Fibroblast of the conjunctiva (primary cell): Measurements from ENCODE around the gene ADSS1.
A peak's percentile ranks its signal among the peaks of the same experiment; 100 is the strongest.

Experiments used
- DNase-seq: peaks from one replicate; pipeline ENCODE4 v3.0.0-alpha.2; 2010; ENCODE audit warnings: low read depth

The ADSS1 gene

DNA sequence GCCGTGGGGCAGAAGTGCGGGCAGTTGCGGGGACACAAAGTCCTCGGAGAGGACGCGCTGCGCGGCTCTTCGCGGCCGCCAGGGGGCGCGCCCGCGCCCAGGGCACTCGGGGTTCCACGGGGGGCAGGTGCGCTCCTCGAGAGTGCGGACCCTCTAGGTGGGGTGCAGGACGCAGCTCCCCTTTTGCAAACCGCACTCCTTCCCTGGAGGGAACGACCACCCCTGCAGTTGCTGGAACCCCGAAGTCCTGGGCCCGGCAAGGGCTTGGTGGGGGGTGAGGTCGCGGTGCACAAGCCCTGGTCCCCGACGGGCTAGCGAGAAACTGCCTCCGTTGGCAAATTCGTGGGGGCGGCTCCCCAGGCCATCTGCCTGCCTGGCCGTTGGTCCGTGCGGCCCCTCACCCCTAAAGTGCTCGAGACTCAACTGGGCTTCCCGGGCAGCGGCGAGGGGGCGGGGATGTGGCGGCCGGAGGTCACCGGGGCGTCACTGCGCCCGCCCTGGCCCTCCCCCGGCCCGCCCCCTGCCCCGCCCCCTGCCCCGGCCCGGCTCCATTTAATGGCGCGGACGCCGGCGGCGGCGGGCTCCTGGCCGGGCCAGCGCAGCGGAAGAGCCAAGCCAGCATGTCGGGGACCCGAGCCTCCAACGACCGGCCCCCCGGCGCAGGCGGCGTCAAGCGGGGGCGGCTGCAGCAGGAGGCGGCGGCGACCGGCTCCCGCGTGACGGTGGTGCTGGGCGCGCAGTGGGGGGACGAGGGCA is at the start of gene ADSS1:
Gene ADSS1 (plus strand): TSS at position 579 of the 756 bp plus-strand sequence. CDS start 42 bp downstream, at position 621.
- no peak for DNase-seq

DNA sequence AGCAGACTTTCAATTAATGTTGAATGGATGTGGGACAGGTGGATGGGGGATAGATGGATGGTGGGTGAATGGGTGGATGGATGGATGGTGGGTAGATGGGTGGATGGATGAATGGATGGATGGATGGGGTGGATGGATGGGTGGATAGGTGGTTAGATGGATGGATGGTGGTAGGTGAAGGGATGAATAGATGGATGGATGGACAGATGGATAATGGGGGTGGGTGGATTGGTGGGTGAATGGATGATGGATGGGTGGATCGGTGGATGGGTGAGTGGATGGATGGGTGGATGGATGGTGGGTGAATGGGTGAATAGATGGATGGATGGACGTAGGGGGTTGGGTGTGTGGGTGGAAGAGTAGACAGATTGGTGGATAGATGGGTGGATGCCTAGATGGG is 48.6 kb upstream of the ADSS1 start:
- no peak for DNase-seq

DNA sequence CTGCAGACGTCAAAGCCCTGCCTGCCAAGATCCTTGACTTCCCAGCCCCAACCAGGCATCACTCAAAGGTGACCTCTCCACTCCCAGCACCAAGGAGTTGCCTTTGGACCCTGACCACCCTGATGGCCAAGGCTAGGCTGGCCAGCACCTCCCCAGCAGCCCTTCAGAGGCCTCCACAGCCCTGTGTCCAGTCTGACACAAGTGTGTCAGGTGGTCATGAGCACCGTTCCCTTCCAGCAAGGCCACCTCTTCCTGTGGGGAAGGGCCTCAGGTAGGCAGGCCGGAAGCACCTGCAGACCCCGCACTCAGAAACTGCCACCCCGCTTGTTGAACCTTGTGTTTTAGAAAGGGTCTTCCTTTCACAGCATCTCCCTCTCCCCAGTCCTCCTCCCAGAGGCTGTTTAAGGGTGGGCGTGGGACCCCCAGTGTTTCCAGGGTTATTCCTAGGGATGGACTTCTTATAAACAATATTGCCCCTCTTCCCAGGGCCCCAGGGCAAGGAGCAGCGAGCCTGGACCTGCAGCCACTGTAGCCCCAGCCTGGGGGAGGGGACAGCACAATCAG is 47.8 kb upstream of the ADSS1 start:
- no peak for DNase-seq

DNA sequence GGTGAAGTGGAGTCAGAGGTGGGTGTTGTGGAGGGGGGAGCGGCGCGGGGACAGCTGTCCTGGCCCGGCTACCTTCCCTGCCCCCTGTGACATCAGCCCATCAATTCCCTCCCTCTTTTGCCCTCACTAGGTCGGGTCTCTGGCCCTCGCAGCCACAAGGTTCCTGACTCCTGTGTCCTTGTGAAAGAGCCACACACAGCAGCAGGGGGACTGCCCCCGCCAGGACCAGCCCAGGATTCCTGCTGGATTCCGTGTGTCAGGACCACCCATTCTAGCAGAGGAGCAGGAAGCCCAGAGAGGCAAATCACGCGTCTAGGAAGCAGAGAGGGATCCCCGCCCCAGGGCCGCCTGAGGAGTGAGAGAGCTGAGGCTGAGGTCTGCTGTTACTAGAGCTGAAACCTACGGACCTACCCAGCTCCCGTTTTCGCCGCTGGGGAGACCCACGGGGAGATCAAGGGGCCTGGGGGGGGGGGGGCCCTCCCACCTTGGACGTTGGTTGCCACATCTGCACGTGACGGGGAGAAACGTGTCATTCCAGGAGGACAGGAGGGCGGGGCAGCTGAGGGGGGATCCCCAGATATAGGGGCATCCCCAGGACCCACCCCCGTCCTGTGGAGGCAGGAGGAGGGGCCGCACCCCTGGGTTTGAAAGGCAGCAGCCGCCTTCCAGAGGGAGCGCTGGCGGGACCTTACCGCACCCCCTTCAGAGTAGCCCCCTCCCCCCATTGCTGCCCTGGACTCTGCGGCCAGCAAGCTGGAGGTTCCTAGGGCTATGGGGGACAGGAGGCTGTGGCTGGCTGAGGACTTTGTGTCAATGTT is 47.1 kb upstream of the ADSS1 start:
- DNase-seq = no peak

DNA sequence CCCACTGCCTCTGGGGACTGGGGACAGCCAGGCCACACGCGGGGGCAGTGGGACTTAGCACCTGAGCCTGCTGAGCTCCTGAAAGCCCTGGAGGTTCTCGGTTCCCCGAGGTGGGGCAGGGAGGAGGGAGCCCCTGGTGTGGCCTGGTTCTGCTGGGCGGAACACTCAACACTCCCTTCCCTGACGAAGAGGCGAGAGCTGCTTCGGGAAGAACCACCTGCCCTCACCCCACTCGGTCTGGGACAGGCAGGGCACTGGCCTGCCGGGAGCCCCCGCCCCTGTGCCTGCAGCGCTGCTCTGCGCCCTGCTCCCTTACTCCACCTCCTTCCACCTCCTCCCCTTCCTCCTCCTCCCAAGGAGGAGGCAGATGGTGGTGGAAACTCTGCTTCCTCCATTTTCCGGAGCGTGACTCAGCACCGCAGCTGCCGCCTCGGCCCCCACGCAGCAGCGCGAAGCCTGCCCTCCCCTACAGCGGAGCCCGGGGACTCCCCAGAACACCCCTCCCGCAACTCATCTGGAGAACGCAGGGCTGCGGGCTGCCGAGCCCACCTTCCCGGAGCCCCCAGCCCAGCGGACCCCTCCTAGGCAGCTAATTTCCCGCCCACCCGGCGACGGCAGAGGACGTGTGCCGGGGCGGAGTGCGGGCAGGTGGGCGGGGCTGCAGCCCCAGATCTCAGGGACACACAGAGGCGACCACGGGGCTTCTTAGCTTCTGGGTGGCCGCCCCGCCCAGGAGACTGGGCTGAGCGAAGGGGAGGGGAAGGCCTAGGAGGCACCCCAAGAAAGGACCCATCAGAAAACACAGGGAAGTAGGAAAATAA is 46.3 kb upstream of the ADSS1 start:
- peak; percentile 51 for DNase-seq

DNA sequence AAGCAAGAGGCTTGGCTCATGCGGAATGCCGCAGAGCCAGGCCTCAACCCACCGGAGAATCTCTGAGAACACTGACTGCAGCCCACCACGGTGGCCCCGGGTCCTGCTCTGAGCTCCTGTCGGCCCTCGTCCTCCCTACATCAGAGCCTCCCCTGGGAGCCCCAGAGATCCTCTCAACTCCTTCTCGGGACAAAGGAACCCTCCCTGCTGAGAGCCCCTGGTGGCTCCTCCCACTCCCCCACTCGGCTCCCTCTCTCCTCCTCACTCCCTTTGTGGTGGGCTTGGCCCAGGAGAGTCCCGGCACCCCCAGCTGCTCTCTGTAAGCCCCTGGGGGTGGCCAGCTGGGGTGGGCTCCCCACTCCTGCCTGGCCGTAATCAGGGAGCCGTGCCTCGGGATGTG is 45.7 kb upstream of the ADSS1 start:
- DNase-seq = no peak

DNA sequence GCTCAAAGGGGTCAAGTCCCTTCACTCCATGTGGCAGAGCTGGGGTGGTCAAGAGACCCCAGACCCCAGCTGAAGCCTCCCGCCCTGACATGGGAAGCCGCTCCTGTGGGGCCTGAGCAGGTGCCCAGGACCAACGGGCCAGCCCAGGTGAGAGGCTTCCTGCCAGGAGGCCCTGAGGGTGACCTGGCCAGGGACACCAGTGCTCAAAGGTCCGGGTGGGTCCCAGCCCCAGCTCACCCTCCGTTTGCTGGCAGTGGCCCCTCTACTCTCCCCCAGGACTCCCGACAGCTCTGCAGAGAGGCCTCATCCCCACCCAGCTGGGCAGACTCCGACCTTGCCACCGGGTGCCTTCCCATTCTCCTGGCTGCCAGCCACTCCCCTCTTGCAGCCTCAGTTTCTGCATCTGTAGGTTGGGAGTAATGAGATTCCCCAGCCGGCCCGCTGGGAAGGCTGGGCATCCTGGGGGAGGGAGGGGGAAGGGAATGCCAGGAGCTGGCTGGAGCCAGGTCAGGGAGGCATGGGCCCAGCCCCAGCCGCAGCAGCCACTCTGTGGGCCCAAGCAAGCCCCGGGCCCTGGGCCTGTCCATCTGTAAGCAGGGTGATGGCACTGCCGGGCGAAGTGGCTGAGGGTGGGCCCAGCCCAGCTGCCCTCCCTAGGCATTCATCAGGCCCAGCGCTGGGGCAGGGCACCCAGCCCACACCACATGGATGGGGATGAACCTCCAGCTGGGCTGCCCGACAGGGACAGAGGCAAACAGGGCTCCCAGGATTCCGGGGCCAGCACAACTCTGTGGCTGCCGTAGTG is 44.9 kb upstream of the ADSS1 start:
- no peak for DNase-seq

DNA sequence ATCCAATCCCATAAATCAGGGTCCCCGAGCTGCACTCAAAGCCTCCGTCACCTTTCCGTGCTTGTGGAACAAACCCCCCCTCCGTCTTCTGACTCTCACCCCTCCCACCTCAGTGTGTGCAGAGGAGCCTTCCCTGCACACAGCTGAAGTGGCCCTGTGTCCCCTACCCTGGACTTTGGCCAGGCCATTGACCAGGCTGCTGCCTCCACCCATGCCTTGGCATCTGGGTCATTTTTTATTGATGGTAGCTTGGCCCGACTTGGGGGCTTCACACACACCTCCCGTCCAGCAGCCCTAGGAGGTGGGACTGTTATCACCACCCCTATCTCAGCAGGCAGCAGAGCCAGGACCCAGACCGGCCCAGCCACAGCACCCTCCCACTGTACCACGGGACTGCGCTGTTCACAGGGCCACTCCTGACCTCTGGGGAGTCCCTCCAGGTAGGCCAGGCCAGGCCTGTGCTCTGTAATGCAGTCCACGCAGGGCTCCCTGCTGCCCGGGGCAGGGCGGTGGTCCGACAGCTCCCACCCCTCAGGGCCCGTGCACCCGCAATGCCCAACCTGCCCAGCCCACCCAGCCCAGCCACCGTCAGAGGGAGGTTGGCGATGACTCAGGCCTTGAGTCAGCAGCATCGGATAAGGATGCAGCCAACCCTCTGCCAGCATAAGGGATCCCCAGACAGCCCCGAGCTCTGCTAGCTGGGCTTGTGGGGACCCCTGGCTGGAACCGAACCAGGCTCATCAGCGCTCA is 43.8 kb upstream of the ADSS1 start:
- DNase-seq = no peak

DNA sequence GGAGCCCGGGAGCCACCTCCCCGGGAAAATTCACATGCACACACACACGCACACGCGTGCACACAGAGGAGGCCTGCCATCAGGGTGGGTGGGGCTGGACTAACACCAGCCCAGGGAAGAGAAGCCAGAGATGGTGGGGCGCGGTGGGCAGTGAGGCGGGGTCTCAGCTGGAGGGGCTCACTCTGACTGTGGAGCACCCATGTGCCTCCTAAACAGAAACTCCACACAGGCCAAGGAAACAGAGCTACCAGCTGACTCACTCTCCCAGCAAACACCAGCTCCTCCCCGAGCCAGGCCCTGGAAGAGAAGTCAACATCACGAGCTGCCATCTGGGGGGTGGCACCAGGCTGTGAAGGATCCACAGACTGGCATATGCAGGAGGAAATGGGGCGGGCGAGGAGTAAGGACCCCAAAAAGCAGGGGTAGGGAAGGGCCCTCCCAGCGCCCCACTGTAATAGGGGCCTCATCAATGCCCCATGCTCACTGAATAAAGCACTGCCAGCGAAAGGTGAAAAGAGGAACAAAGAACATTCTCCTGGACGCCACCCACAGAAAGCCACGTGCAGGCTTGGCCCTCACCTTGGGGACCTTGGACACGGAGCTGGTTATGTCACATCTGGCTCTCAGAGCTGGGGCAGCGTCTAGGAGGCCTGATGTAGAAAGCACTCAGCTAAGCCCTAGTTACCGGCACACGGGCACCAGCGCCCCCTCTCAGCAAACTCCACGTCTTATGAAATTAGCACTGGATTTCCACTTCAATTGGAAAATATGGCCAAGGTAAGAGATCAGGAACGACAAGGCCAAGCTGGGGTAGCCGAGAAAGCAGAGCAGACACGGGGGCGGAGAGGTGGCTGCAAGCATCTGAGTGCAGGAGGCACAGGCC is 43.0 kb upstream of the ADSS1 start:
- peak; percentile 47 for DNase-seq

DNA sequence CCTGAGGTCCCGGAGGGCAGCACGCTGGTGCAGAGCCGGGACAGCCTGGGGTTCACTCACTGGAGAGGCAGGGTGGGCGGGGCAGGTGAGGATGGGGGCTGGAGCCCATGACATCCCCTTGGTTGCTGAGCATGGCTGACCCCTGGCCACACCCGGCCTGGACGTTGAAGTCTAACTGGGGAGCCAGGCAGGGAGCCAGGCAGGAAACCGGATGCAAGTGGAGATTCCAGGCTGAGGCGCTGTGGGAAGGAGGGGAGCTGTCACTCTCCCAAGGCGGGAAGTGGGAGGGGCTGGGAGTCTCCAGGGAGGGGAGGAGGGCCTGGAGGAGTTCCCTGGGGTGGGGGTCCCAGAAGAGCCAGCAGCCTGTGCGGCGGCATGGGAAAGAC is 42.3 kb upstream of the ADSS1 start:
- peak; percentile 73 for DNase-seq

DNA sequence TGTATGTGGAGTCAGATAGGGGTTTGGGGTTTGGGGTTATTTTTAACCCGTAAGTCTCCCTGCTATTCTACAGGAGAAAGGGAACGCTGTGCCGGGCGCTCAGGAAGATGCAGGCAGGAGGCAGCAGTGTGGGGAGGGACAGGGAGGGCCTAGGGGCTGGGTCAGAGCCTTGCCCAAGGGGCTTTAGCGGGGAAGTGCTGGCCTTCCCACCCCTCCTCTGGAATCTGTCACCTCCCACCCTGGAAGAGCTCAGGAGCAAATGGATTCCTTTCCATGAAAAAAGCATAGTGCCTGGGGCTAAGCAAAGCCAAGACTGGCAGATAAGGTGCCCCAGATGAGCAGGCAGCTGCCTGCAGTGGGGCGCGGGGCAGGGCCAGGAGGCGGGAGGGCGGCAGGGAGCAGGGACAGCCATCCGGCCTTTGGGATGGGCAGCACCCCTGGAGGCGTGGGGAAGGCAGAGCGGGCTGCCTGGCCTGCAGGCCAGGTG is 41.9 kb upstream of the ADSS1 start:
- DNase-seq = no peak

DNA sequence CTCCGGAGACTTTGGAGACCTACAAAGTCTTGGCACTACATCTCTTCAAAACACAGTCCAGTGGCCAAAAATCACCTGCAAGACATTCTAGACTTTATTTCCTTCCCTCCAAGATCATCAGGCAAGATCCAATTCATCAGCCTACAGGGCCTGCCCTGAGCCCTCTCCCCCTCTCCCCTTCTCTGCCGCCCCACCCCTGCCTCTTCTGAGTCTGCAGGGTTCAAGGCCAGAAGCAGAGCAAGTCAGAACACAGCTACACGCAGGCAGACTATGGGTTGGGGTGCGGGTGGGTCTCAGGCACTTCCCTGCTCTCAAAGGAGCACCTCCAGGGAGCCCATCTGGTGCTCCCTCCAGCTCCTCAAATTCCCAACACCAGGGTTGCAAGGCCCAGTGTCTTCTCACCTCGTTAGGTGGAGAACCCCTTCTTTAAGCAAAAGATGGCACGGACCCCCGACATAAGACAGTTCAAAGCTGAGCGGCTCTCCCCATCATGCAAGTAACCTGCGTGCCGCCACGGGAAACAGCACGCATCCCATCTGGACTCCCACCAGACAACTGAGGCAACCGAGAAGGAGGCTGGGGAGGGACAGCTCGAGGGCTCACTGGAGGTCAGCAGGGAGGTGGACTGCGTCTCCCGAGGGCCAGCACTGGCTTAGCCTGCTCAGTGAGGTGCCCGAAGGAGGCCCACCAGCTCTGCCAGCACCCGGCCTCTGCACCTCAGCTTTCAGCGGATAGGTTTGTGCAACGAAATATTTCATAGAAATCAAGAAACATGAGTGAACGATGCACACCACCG is 40.2 kb upstream of the ADSS1 start:
- DNase-seq = no peak

DNA sequence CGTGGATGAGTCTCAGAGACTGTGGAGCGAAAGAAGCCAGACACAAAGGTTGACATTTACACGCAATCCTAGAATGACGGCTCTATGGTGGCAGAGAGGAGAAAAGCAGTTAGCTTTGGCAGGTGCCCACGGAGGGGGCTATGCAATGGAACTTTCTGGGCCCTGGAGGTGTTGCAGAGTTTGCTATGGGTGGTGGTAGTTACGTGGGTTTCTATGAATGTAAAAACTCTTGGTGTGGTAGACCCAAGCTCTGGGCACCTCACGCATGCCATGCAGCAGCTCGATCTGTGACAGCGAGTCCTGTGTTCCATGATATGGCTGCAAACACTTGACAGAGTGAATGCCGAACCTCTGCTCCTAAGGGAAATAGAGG is 39.6 kb upstream of the ADSS1 start:
- no peak for DNase-seq

DNA sequence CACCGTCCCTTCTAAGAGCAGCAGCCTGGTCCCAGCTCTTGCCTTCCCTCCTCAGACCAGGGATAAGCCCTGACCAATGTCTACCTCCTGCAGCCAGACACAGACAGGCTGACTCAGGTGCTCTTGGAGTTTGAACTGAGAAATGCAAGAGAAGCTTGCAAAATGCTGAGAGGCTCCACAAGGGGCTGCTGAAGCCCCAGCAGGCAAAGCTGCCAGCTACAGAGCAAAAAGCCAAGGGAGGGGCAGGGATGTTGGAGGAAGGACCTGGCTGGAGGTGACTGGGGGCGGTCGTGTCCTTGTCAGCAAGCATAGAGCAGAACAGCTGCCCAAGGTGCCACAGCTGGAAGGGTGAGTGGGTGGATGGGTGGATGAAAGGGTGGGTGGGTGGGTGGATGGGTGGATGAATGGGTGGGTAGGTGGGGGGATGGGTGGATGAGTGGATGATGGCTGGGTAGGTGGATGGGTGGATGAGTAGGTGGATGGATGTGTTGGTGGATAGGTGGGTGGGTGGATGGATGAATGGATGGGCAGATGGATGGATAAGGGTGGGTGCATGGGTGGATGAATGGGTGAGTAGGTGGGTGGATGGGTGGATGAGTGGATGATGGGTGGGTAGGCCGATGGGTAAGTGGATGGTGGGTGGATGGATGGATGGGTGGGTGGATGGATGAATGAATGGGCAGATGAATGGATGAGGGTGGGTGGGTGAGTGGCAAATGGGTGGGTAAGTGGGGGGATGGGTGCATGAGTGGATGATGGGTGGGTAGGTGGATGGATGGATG is 38.6 kb upstream of the ADSS1 start:
- no peak for DNase-seq

DNA sequence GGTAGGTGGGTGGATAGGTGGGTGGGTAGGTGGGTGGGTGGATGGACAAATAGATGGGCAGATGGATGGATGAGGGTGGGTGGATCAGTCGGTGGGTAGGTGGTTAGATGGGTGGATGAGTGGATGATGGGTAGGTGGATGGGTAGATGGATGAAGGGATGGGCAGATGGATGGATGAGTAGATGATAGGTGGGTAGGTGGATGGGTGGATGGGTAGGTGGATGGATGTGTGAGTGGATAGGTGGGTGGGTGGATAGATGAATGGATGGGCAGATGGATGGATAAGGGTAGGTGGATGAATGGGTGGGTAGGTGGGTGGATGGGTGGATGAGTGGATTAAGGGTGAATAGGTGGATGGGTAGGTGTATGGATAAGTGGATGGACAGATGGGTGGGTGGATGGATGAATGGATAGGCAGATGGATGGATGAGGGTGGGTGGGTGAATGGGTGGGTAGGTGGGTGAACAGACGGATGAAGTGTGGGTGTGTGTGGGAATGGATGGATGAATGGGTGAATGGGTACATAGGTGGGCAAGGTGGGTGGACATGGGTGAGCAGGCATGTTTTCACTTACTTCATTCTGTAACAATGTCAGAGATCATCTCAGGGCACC is 37.9 kb upstream of the ADSS1 start:
- DNase-seq = no peak

DNA sequence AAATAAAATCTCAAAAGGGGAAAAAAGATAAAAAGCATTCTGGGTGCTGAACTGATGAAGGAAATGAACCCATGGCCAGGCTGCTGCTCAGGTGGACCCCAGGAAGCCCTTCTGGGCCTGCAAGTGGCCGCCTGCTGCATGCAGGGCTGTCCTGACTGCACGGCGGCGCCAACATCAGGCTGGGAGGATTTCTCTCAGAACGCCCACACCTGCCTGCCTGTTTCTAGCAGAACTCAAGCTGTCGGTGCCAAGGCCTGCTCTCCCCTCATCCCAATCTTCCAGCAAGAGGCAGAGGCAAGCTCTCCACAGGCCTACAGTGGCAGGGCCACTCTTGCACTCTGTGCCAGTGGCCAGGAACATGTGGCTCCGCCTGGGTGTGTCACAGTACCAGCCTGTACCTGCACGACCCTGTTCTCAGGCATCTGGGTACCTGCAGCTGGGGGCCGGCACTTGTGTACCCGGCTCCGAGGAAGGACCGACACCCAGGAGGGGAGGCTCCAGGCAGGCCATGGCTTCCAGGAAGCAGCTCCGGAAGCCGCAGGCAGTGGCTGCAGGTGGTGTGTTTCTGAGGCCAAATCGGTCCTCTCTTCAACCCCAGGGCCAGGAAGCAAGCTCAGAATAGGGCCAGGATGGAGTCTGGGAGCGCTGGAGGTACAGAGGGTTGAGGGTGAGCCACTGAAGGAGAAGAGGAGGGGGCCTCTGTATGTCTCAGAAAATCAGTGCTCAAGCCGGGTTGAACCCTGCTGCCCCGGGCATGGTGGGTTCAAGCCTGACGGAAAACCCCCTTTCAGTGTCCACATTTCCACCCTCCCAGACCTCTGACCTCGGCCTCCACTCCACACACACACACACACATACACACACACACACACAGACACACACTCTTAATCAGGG is 37.2 kb upstream of the ADSS1 start:
- no peak for DNase-seq
